Amniotic epithelial cell (primary cell): ENCODE data around the gene OR5C1.
"Not testable (repeated sequence)": the region's sequence is repeated elsewhere in the genome, so short reads cannot be mapped to it uniquely, and the experiment has no call there.

Source experiments
- DNase-seq: peaks from one replicate; pipeline ENCODE4 v3.0.0-alpha.2; 2010; ENCODE audit warnings: low read depth

The OR5C1 gene

DNA sequence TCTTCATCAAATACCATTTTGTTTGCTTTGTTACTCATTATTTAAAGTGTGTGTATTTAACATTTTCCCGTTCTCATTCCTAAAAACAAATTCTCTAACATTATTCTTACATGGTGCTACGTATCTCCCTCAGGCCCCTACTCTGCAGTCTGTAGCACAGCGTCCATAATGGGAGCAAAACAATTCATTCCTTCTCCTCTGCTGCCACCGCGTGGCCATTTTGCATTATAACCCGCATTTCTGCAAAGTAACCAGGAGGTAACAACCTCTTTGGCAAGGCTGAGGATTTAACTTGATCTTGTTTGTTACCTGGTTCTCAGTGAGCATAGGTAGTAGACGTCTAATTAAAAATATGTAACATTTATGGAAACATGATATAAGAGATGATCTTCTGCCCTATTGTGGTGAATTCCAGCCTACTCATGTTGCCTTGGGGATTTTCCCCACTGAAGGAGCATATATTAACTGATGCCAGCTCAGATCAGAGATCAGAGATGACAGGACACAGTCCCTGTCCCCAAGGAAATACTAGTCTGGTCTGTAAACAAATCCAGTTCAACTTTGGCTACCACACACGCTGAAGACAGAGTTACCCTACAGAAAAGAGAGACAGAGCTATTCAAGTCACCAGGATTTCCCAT is 21.7 kb downstream of the OR5C1 start:
- DNase-seq: peak; percentile 59

DNA sequence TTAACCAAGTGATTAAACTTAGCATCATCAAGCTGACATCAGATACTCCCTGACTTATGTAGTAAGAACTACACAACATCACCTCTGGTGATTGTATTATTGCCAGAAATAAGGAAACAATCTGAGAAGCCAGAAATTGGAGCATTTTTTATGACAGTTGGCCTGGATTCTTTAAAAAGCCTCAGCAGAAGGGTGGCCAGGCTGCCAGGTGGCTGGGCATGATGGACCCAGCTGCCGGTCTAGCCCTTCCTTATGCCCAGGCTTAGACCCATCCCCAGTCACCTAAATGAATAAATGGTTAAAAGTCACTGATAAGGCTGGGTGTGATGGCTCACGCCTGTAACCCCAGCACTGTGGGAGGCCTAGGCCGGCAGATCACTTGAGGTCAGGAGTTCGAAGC is 24.0 kb downstream of the OR5C1 start:
- no peak for DNase-seq

GRCh38 chr9:122814545-122814944 is 25.8 kb downstream of the OR5C1 start:
- DNase-seq: no peak

DNA sequence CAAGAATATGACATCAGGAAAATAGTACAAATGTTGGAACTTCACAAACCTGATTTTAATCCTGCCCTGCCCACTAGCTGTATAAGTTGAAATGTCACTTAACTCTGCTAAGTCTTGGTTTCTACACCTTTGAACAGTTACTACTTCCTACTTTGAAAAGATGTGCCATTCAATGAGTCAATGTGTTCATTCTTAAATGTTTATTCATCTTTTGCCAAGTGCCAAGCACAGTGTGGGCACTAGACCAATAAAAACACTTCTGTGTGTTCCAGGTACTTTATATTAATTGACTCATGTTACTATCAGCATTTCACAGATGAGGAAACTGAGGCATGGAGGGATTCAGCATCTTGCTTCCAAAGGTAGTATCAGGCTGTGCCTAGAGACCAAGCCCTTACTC is 26.8 kb downstream of the OR5C1 start:
- DNase-seq: no peak

- no peak for DNase-seq
Observed at GRCh38 chr9:122816163-122816867, 27.6 kb downstream of the OR5C1 start.

DNA sequence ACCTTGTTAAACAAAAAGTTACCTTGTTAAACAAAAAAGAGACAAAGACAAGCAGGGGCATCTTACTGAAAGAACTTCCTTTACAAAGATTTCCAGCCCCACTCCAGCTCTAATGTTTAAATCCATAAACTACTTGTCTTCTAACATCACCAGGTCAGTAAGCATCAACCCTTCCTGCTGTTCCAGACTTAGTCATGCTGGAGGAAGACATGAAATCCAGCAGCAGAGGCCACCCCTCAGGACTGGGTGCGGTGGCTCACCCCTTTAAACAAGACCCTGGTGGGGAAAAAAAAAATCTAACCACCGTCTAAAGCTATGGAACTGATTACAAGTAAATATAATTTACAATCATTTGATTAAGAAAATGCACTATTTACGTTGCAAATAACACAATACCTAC is 30.6 kb downstream of the OR5C1 start:
- DNase-seq: peak; percentile 28

- DNase-seq: no peak
Observed at GRCh38 chr9:122819791-122820489, 31.2 kb downstream of the OR5C1 start.

- DNase-seq: no peak
Observed at GRCh38 chr9:122820490-122820845, 31.7 kb downstream of the OR5C1 start.

- peak; percentile 71 for DNase-seq
Observed at GRCh38 chr9:122821278-122821943, 32.7 kb downstream of the OR5C1 start.

- DNase-seq: no peak
Observed at GRCh38 chr9:122822056-122822455, 33.3 kb downstream of the OR5C1 start.

GRCh38 chr9:122822938-122823337 is 34.2 kb downstream of the OR5C1 start:
- no peak for DNase-seq

DNA sequence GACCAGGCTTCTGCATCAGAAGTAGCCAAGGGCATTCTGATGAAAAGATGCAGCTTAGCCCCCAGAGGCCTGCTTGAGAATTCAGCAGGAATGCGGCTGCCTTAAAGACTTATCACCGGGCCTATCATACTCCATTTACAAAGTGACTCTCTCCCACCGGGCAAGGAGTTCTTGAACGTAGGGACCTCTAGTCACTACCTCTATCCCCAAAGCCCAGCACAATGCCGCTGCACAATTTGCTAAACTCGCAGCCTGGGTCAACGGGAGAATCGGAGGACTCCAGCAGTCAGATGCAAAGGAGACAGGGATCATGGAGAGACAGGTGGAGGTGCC is 39.0 kb downstream of the OR5C1 start:
- peak; percentile 34 for DNase-seq

- DNase-seq: not testable (repeated sequence)
Observed at GRCh38 chr9:122828965-122829284, 40.2 kb downstream of the OR5C1 start.

DNA sequence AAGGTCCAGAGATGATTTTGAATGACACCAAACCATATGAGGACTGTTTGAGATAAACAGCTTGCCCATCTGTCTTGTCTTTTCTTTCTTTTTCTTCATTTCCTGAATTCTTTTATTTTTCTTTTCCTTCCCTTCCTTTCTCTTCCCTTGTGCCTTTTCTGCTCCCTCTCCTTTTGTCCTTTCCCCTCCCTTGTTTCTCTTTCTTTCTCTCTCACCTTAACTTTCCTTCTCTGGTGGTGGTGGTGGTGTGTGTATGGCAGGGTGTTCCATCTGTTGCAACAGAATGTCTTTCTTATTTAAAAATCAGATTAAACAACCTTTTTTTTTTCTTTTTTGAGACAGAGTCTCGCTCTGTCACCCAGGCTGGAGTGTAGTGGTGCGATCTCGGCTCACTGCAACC is 43.5 kb downstream of the OR5C1 start:
- DNase-seq: no peak

DNA sequence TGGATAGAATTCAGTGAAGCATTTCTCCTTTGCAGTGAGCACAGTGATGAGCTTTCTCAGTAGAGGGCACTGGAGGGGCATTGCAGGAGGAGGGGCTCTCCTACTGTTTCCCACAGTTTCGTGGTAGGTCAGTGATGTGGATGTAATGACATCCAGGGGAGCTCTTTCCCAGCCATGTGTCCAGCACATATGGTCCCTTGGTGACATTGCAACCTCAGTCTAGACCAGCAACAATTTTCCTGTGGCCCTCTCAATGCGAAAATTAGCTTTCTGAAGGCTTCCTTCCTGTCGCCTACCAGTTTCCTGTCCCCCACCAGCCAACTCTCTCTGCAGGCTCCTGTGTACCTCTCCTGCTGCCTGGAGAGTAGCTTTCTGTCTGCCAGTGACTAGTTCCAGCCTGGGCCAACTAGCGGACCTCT is 46.6 kb downstream of the OR5C1 start:
- DNase-seq: no peak

GRCh38 chr9:122837266-122837850 is 48.6 kb downstream of the OR5C1 start:
- no peak for DNase-seq

DNA sequence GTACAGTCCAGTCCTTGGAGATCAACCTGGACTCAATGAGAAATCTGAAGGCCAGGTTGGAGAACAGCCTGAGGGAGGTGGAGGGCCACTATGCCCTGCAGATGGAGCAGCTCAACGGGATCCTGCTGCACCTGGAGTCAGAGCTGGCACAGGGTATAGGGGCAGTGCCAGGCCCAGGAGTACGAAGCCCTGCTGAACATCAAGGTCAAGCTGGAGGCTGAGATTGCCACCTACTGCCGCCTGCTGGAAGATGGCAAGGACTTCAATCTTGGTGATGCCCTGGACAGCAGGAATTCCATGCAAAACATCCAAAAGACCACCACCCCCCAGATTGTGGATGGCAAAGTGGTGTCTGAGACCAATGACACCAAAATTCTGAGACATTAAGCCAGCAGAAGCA is 49.7 kb downstream of the OR5C1 start:
- DNase-seq: not testable (repeated sequence)
